Karpas-422 (cell line): Measurements from ENCODE around the gene MARK3. TPM values are rescaled to one million over a fixed set of nuclear protein-coding genes. Genes with fewer than 3 reads are reported as not detected.

Experiments used
- DNase-seq: peaks from one replicate; pipeline ENCODE4 v3.0.0-alpha.2; 2015
- H2AFZ ChIP-seq: fragments of 200-600 bp; sonication (generic); 2 replicates; pipeline ENCODE4 v1.6.1; 2014; ENCODE audit warnings: antibody characterized with exemption, low read length, mixed read lengths
- H3K27ac ChIP-seq: fragments of 200-600 bp; sonication (generic); 2 replicates; pipeline ENCODE4 v1.5.1; 2014; ENCODE audit warnings: mild to moderate bottlenecking, low read length, moderate library complexity
- H3K27me3 ChIP-seq: fragments of 200-600 bp; sonication (generic); 2 replicates; pipeline ENCODE4 v1.6.1; 2014; ENCODE audit warnings: low read length, mixed read lengths
- H3K36me3 ChIP-seq: fragments of 200-600 bp; sonication (generic); 2 replicates; pipeline ENCODE4 v1.6.1; 2014; ENCODE audit warnings: low read length, mixed read lengths; ENCODE audit not compliant: insufficient read depth
- H3K4me1 ChIP-seq: fragments of 200-600 bp; sonication (generic); 2 replicates; pipeline ENCODE4 v1.6.1; 2014; ENCODE audit warnings: mild to moderate bottlenecking, low read length, mixed read lengths
- H3K4me2 ChIP-seq: fragments of 200-600 bp; sonication (generic); 2 replicates; pipeline ENCODE4 v1.6.1; 2014; ENCODE audit warnings: low read length, low read depth, mild to moderate bottlenecking; ENCODE audit not compliant: poor library complexity, severe bottlenecking
- H3K4me3 ChIP-seq: fragments of 200-600 bp; sonication (generic); 2 replicates; pipeline ENCODE4 v1.5.1; 2014; ENCODE audit warnings: mild to moderate bottlenecking, antibody characterized with exemption, low read length, mixed read lengths
- H3K79me2 ChIP-seq: fragments of 200-600 bp; sonication (generic); 2 replicates; pipeline ENCODE4 v1.6.1; 2014; ENCODE audit warnings: mild to moderate bottlenecking, low read length, mixed read lengths
- H3K9ac ChIP-seq: fragments of 200-600 bp; sonication (generic); 2 replicates; pipeline ENCODE4 v1.6.0; 2014; ENCODE audit warnings: low read length
- H3K9me2 ChIP-seq: fragments of 200-600 bp; sonication (generic), shearing (Covaris generic); replicated peaks from 2 replicates; pipeline ENCODE4 v1.6.0; 2014; ENCODE audit warnings: mild to moderate bottlenecking, low read length, moderate library complexity; ENCODE audit not compliant: insufficient read depth
- H3K9me3 ChIP-seq: fragments of 300-700, 200-600 bp; sonication (generic); 2 replicates; pipeline ENCODE4 v1.6.1; 2014; ENCODE audit warnings: low read length, mixed read lengths
- H4K20me1 ChIP-seq: fragments of 200-600 bp; sonication (generic); 2 replicates; pipeline ENCODE4 v1.6.1; 2014; ENCODE audit warnings: mild to moderate bottlenecking, antibody characterized with exemption, low read length, low read depth; ENCODE audit not compliant: insufficient read depth
- total RNA-seq: library from RNA; depleted of rRNA; stranded (reverse); fragments of >200 nt; shearing (Covaris generic); gene quantifications from 2 replicates; pipeline ENCODE4 v1.2.3, GENCODE V29; 2014; ENCODE audit warnings: low replicate concordance

Gene MARK3
- total RNA-seq, 1 experiment from 2014 or later, result 113 TPM

DNA sequence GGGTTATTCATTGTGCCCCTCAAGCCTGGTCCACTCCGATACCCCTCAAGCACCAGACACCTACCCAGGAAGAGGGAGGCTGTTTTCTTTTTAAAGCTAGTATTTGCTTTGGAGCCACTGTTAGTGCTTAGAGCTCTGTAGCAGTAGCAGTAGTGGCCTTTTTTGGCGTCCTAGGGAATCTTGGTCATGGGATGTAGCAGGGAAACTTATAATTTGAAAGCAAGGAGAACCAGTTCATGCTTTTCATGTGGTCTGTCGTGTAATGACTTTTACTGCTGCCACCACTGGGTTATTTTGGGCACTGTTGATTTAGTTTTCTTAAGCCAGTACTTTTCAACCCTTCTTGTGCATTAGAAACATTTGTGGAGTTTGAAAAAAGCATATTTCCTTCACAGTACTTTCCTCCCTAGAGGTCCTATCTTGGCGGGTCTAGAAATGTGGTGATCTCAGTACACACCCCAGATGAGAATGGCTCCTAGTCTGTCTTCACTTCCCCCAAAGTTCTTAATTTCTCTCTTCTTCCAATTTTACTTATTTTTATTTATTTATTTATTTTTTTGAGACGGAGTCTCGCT lies 49.7 kb downstream of the MARK3 start:
- no peak overlapping the region for H3K9ac ChIP-seq
- no peak overlapping the region for H2AFZ ChIP-seq
- no peaks in the 10 kb centered on the region for H3K9me3 ChIP-seq
- no peaks in the 10 kb centered on the region for H4K20me1 ChIP-seq
- H3K79me2 ChIP-seq, result peaks cover 94% of the 10 kb centered on the region
- H3K4me1 ChIP-seq, result no peaks in the 10 kb centered on the region
- H3K4me2 ChIP-seq, result no peak overlapping the region
- peaks cover 24% of the 10 kb centered on the region; the same call in 1 of the 2 replicates for H3K36me3 ChIP-seq
- H3K27ac ChIP-seq, result no peak overlapping the region
- no peak for DNase-seq
- H3K9me2 ChIP-seq, result no peaks in the 10 kb centered on the region
- no peak overlapping the region for H3K4me3 ChIP-seq
- no peaks in the 10 kb centered on the region for H3K27me3 ChIP-seq

DNA sequence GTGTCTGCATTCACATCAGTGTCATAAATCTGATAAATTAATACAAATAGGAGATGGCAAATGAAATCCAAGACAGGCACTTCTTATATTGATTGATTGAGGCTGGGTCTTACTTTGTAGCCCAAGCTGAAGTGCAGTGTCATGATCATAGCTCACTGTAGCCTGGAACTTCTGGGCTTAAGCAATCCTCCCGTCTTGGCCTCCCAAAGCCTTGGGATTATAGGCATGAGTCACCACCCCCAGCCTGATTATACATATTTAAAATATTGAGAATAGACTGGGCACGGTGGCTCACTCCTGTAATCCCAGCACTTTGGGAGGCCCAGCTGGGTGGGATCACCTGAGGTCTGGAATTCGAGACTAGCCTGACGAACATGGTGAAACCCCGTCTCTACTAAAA lies 51.3 kb downstream of the MARK3 start:
- H4K20me1 ChIP-seq, result no peaks in the 10 kb centered on the region
- no peaks in the 10 kb centered on the region for H3K4me1 ChIP-seq
- no peak overlapping the region for H3K4me3 ChIP-seq
- H3K9me3 ChIP-seq, result no peaks in the 10 kb centered on the region
- no peaks in the 10 kb centered on the region for H3K27me3 ChIP-seq
- no peak overlapping the region for H3K4me2 ChIP-seq
- no peak for DNase-seq
- no peak overlapping the region for H2AFZ ChIP-seq
- H3K79me2 ChIP-seq, result peaks cover 93% of the 10 kb centered on the region
- no peak overlapping the region for H3K9ac ChIP-seq
- no peaks in the 10 kb centered on the region for H3K9me2 ChIP-seq
- H3K27ac ChIP-seq, result no peak overlapping the region
- peaks cover 15% of the 10 kb centered on the region; the same call in 1 of the 2 replicates for H3K36me3 ChIP-seq

DNA sequence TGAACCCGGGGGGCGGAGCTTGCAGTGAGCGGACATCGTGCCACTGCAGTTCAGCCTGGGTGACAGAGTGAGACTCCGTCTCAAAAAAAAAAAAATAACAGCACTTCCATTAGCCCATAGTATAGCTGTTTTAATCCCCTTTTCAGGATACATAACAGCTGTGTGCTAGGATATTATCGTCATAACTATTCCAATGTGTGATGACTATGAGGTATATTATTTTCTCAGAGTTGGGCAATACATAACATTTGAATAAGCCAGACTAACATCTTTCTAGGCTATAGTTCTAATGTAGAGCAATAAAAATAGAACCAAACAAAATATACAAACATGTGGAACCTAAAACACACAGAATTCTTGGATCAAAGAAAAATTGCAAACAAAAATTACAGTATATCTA lies 57.1 kb downstream of the MARK3 start:
- peaks cover 7% of the 10 kb centered on the region; the same call in 1 of the 2 replicates for H3K36me3 ChIP-seq
- no peak for DNase-seq
- no peak overlapping the region for H3K4me2 ChIP-seq
- no peak overlapping the region for H3K27ac ChIP-seq
- H3K9me2 ChIP-seq, result no peaks in the 10 kb centered on the region
- no peak overlapping the region for H2AFZ ChIP-seq
- H3K4me1 ChIP-seq, result peaks cover 20% of the 10 kb centered on the region
- no peaks in the 10 kb centered on the region for H4K20me1 ChIP-seq
- no peak overlapping the region for H3K9ac ChIP-seq
- H3K4me3 ChIP-seq, result no peak overlapping the region
- peaks cover 96% of the 10 kb centered on the region for H3K79me2 ChIP-seq
- H3K27me3 ChIP-seq, result no peaks in the 10 kb centered on the region
- no peaks in the 10 kb centered on the region for H3K9me3 ChIP-seq

DNA sequence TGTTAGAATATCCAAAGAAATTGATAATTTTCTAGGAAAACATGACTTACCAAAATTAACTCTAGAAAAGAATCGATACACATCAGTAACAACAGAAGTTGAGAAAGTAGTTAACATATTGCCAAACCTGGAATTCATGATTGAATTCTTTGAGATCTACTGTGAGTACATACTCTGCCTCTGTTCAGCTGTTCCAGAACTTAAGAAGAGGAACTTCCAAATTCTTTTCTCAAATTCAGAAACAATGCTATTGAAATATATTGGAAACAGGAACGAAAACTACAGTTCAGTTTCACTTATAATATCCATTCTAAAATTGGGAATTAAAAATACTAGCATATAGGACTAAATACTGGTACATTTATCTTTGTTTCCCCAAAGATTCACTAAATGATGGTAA lies 57.9 kb downstream of the MARK3 start:
- no peak overlapping the region for H3K27ac ChIP-seq
- no peak overlapping the region for H3K4me3 ChIP-seq
- H3K9me3 ChIP-seq, result no peaks in the 10 kb centered on the region
- no peak overlapping the region for H2AFZ ChIP-seq
- no peaks in the 10 kb centered on the region for H4K20me1 ChIP-seq
- H3K4me2 ChIP-seq, result no peak overlapping the region
- peaks cover 7% of the 10 kb centered on the region; the same call in 1 of the 2 replicates for H3K36me3 ChIP-seq
- H3K27me3 ChIP-seq, result no peaks in the 10 kb centered on the region
- H3K9ac ChIP-seq, result no peak overlapping the region
- H3K9me2 ChIP-seq, result no peaks in the 10 kb centered on the region
- no peak for DNase-seq
- H3K79me2 ChIP-seq, result peaks cover 98% of the 10 kb centered on the region
- H3K4me1 ChIP-seq, result peaks cover 20% of the 10 kb centered on the region

DNA sequence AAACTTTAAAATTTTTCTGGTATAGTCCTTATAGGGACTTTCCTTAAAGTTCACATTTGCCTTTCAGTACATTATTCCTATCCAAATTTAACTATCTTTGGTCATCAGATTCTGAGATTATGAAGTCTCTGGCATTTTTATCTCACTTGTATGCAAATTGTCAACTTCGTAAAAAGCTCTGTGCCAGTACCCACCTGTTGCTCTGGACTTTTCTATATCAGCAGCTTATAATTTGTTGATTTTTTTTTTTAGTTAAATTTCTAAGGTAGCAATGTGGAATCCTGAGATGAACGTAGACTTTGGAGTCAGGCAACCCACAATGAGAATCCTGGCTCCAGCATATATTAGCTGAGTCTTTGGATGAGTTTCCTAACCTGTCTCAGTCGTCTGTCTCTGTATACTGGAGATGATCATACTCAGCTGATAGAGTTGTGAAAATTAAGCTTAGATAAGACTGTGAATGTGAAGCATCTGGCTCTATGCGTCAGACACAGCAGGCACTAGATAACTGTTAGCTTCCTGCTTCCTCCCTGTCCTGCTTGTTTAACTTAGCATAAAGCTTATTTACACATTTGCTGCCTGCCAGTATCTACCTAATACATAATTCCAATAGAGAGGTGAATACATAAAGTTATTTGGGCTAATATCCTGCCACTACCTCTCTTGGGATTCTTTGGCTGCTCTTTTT lies 59.8 kb downstream of the MARK3 start:
- DNase-seq, result no peak
- Histone ChIP-seq H4K20me1 (no peaks in the 10 kb centered on the region), H3K9me2 (no peaks in the 10 kb centered on the region), H3K9ac (no peak overlapping the region), H3K9me3 (no peaks in the 10 kb centered on the region), H3K79me2 (peaks cover 95% of the 10 kb centered on the region), H3K27me3 (no peaks in the 10 kb centered on the region), H3K4me1 (peaks cover 20% of the 10 kb centered on the region), H3K4me3 (no peak overlapping the region), H2AFZ (no peak overlapping the region), H3K27ac (no peak overlapping the region), H3K4me2 (no peak overlapping the region), H3K36me3 (no peaks in the 10 kb centered on the region)

DNA sequence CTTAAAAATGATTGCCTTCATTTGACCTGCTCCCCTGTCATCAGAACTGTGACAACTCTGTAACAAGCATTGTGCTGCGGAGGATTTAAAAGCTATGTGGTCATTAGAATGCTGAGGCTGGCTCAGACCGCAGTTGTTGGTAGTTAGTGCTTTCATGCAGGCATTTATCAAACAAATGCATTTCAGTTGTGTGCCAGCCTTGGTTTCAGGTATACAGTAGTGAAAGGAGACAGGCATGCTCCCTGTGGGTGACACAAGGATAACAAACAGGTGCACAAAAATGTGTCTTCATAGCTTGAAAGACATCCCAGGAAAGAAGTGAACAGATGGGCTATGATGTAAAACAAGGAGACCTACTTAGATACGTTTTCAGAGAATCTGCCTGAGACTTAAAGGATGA lies 60.6 kb downstream of the MARK3 start:
- Histone ChIP-seq H3K4me2 (no peak overlapping the region), H3K27ac (0 out of 2 replicates have a peak overlapping the region, but pooled peaks have one; percentile 10), H3K79me2 (peaks cover 94% of the 10 kb centered on the region), H3K4me3 (no peak overlapping the region), H3K27me3 (no peaks in the 10 kb centered on the region), H3K9me2 (no peaks in the 10 kb centered on the region), H4K20me1 (no peaks in the 10 kb centered on the region), H3K4me1 (peaks cover 20% of the 10 kb centered on the region), H3K36me3 (no peaks in the 10 kb centered on the region), H3K9me3 (no peaks in the 10 kb centered on the region), H2AFZ (no peak overlapping the region), H3K9ac (no peak overlapping the region)
- DNase-seq, result no peak

DNA sequence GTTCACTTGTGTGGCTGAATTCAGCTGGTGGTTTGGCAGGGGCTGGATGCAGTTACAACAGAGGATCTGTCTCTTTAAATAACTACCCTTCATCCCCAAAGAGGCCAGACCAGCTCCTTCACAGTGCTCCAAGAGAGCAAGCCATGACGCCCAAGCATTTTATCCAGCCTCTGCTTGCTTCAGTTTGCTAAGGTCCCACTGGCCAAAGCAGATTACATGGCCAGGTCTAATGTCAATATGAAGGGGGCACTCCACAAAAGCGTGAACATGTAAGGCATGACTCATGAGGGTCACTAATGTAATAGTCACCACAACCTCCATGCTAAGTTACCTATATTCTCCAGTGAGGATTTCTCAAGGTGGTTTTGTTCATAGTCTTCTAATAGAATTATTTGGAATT lies 62.9 kb downstream of the MARK3 start:
- Histone ChIP-seq H2AFZ (no peak overlapping the region), H3K36me3 (peaks cover 6% of the 10 kb centered on the region; the same call in 1 of the 2 replicates), H3K4me3 (no peak overlapping the region), H3K4me2 (no peak overlapping the region), H3K27ac (no peak overlapping the region), H3K79me2 (peaks cover 92% of the 10 kb centered on the region), H3K4me1 (peaks cover 19% of the 10 kb centered on the region), H3K27me3 (no peaks in the 10 kb centered on the region), H3K9me3 (no peaks in the 10 kb centered on the region), H3K9me2 (no peaks in the 10 kb centered on the region), H4K20me1 (no peaks in the 10 kb centered on the region), H3K9ac (no peak overlapping the region)
- no peak for DNase-seq

DNA sequence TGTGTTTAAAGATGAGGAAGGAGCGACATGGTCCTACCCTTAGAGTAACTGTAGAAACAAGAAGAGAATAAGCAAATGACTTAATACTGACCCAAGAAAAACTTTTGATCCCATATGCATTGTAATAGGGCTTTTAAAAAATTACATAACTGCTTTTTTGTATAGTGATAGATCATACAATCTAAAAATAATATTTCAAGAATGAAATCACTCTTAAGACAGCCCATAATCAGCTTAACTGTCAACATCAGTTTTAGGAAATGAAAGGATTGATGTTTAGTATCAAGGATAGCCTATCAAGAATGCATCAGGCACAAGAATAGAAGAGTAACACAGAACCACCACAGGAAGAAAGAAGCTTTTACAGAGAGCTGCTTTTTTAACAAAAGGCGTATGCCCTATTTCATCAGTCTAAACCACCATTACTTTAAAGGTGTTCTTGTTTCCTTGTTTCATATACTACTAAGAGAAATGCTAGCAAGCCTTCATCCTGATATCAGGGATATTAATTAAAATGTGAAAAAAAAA lies 64.5 kb downstream of the MARK3 start:
- H3K36me3 ChIP-seq, result peaks cover 6% of the 10 kb centered on the region; the same call in 1 of the 2 replicates
- no peak overlapping the region for H3K9ac ChIP-seq
- DNase-seq, result no peak
- no peaks in the 10 kb centered on the region for H3K9me3 ChIP-seq
- H2AFZ ChIP-seq, result no peak overlapping the region
- no peak overlapping the region for H3K4me2 ChIP-seq
- peaks cover 3% of the 10 kb centered on the region for H3K4me1 ChIP-seq
- no peak overlapping the region for H3K27ac ChIP-seq
- H3K79me2 ChIP-seq, result peaks cover 90% of the 10 kb centered on the region
- H3K27me3 ChIP-seq, result no peaks in the 10 kb centered on the region
- H3K4me3 ChIP-seq, result no peak overlapping the region
- H4K20me1 ChIP-seq, result no peaks in the 10 kb centered on the region
- no peaks in the 10 kb centered on the region for H3K9me2 ChIP-seq
